HG03575 (cell line): Measurements from ENCODE around the gene BTN3A1.
"Not testable (repeated sequence)": the region's sequence is repeated elsewhere in the genome, so short reads cannot be mapped to it uniquely, and the experiment has no call there.

Experiments used
- ATAC-seq: cut with Tn5 transposase; IDR thresholded peaks from one replicate; pipeline ENCODE4 v1.9.1; 2021; ENCODE audit not compliant: unreplicated experiment, insufficient number of reproducible peaks, low FRiP score; ENCODE audit errors: extremely low read depth

Gene BTN3A1

DNA sequence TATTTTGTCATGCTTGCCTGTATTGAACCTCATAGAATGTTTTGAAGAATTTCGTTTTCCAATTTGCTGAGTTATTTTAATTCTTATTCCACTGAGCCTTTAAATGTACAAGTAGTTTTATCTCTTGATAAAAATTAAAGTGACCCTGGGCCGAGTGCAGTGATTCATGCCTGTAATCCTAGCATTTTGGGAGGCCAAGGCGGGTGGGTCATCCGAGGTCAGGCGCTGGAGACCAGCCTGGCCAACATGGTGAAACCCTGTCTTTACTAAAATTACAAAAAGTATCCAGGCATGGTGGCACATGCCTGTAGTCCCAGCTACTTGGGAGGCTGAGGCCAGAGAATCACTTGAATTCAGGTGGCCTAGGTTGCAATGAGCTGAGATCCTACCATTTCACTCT is 59.3 kb downstream of the BTN3A1 start:
- ATAC-seq: not testable (repeated sequence)

DNA sequence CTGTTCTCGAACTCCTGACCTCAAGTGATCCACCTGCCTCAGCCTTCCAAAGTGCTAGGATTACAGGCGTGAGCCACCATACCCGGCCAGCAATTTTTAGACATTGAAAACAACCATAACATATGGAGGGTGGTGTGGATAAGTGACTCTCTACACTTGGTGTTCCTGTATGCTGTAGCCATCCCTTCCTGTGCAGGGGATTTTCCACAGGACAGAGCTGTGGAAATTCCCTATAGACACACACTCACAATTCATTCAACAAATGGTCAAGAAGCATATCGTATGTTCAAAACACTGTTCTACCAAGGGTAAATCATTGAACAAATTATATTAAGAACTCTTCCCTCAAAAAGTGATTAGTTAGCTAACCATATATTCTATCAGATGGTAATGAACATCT is 61.9 kb downstream of the BTN3A1 start:
- no peak for ATAC-seq

DNA sequence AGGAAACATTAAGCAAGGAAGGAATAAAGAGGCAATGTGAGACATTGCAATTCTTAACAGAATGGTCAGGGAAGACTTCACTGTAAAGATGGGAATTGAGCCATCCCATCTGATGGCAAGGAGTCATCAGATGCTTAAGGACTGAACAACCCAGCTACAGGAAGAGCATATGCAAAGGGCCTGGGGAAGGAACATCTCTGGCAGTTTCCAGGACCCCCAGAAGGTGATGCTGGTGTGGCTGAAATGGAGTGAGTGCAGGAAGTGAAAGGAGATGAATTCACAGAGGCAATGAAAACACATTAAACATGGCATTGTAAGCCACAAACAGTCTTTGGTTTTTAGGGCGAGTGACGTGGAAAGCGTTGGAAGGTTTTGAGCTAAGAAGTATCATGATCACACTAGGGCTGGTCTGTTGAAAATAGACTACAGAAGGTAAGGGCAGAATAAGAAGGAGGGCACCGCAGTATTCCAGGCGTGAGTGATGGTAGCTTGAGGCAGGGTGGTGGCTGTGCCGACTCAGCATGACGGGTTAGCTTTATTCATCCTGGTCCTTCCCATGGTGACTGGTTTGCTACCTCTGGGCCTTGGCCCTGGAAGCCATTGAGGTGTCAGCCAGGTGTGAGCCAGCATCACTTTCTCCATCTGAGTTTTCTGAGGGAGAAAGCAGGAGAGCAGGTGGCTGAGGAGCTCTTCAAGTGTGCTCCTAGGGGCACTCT is 62.5 kb downstream of the BTN3A1 start:
- no peak for ATAC-seq
